ENCODE data around the gene GOLGB1.
"Not testable (repeated sequence)": the region's sequence is repeated elsewhere in the genome, so short reads cannot be mapped to it uniquely, and the experiment has no call there.

The GOLGB1 gene

GRCh38 chr3:121722411-121722810 lies 27.1 kb downstream of the GOLGB1 start:
- no peak overlapping the region for H3K4me3 ChIP-seq (ENCODE audit: low read length)
- TF ChIP-seq ZNF274 (IDR thresholded peaks at IDR 0.05; ENCODE audit: low read depth, low read length), result no peak

GRCh38 chr3:121720163-121720562 lies 29.4 kb downstream of the GOLGB1 start:
- TF ChIP-seq ZNF274 (IDR thresholded peaks at IDR 0.05; ENCODE audit: low read depth, low read length), result no peak
- no peak overlapping the region for H3K4me3 ChIP-seq (ENCODE audit: low read length)

- TF ChIP-seq ZNF274 (IDR thresholded peaks at IDR 0.05; ENCODE audit: low read depth, low read length), result no peak
- no peak overlapping the region for H3K4me3 ChIP-seq (ENCODE audit: low read length)
Observed at GRCh38 chr3:121719423-121719822, 30.1 kb downstream of the GOLGB1 start.

DNA sequence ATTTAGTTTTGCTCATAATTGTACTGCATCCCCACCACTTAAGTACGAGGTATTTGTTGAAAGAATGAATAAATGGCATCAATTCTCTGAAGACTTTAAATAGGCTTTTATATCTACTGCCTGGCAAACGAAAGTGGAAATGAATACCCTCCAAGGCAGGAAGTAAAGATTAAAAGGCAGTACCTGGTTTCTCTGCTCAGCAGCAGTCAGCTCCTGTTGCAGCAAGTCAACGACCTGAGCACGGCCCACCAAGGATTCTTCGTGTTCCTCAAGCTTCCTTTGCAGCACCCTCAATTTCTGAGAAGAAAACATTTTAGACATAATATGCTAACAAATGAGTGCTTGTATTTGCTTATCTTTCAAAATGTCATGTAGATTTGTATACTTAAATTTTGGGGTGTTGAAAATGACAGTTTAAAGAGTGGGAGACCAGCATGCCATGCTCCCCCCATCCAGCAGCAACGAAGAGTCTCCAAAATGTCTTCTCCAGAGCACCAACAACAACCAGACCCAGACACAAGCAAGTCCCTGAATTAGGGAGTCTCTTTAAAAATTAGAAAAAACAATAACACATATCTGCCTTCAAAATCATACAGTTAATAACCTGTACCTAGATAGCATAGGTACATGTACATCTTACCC lies 31.2 kb downstream of the GOLGB1 start:
- no peak for TF ChIP-seq ZNF274 (IDR thresholded peaks at IDR 0.05; ENCODE audit: low read depth, low read length)
- no peak overlapping the region for H3K4me3 ChIP-seq (ENCODE audit: low read length)

- no peak overlapping the region for H3K4me3 ChIP-seq (ENCODE audit: low read length)
- TF ChIP-seq ZNF274 (IDR thresholded peaks at IDR 0.05; ENCODE audit: low read depth, low read length), result no peak
Observed at GRCh38 chr3:121710347-121710746, 39.2 kb downstream of the GOLGB1 start.

DNA sequence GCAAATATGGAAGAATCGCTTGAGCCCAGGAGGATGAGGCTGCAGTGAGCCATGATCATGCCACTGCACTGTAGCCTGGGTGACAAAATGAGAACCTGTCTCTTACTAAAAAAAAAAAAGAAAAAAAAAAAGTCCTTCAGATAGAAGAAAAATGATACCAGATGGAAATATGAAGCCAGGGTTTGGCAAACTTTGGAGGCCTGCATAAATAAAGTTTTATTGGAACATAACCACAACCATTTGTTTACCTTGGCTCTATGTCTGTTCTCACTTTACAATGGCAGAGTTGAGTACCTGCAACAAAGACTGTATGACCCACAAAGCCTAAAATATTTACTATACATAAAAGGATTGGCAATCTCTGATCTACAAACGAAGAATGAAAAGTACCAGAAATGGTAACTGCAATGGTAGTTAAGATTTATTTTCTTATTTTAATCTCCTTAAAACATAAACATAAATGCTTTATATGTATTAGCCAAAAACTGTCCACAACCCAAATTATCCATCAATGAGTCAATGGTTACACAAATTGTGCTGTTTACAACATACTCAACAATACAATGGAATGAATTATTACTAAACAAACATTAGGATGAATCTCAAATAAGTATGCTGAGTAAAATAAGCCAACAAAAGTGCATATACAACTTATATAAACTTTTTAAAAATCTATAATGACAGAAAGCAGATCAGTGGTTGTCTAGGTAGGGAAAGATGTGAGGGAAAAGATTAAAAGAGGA lies 41.8 kb downstream of the GOLGB1 start:
- no peak overlapping the region for H3K4me3 ChIP-seq (ENCODE audit: low read length)
- TF ChIP-seq ZNF274 (IDR thresholded peaks at IDR 0.05; ENCODE audit: low read depth, low read length), result no peak

DNA sequence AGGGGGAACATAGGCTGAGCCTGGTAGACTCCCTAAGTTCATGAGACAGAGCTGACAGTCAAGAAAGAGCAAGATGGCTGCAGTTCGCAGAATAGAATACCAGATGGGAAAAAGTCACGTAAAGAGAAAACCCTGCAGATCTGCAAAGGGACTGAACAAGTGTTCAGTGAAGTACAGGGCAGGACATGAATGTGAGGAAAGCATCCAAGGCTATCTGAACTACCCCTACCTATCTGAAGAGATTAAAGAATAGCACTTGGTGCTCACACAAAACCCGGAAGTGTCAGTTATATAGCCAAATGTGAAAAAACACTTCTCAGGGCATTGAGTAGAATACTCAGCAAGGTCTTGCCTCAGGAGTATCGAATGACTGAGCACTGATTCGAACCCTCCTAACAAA lies 44.0 kb downstream of the GOLGB1 start:
- H3K4me3 ChIP-seq (ENCODE audit: low read length), result no peak overlapping the region
- no peak for TF ChIP-seq ZNF274 (IDR thresholded peaks at IDR 0.05; ENCODE audit: low read depth, low read length)

DNA sequence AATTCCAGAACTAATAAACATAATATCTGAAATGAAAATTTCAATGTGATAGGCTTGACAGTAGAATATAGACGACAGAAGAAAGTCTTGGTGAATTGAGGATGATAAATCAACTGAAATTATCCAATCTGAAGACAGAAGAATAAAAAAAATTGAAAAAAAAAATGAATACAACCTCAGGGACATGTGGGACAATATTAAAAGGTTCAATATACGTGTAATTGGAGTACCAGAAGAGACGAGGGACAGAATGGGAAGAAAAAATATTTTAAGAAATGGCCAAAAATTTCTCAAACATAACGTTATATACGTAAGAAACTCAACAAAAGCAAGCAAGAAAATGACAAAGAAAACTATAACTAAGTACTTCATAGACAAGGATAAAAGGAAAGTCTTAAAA lies 45.6 kb downstream of the GOLGB1 start:
- H3K4me3 ChIP-seq (ENCODE audit: low read length), result no peak overlapping the region
- TF ChIP-seq ZNF274 (IDR thresholded peaks at IDR 0.05; ENCODE audit: low read depth, low read length), result no peak

DNA sequence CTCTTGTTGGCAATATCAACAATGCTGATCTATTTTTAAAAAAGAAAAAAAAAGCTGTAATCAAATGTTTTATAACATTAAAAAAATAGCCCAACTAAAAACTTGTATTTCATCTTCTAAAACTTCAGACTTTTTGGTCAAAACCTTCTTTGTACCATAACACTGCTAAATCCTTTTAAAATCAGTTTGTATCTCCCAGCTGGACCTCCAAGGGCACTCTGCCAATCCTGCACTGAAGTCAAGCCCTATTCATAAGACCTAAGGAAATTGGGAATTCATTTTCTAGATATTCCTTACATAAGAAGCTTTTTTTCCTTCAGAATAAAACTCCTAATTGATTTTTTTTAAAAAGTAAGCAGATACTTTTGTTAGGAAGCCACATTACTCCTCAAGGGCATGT lies 50.6 kb downstream of the GOLGB1 start:
- TF ChIP-seq ZNF274 (IDR thresholded peaks at IDR 0.05; ENCODE audit: low read depth, low read length), result no peak
- H3K4me3 ChIP-seq (ENCODE audit: low read length), result no peak overlapping the region

GRCh38 chr3:121698476-121698875 lies 51.1 kb downstream of the GOLGB1 start:
- H3K4me3 ChIP-seq (ENCODE audit: low read length), result no peak overlapping the region
- TF ChIP-seq ZNF274 (IDR thresholded peaks at IDR 0.05; ENCODE audit: low read depth, low read length), result no peak

GRCh38 chr3:121696186-121696585 lies 53.4 kb downstream of the GOLGB1 start:
- H3K4me3 ChIP-seq (ENCODE audit: low read length), result no peak overlapping the region
- TF ChIP-seq ZNF274 (IDR thresholded peaks at IDR 0.05; ENCODE audit: low read depth, low read length), result no peak

GRCh38 chr3:121692010-121692699 lies 57.4 kb downstream of the GOLGB1 start:
- TF ChIP-seq ZNF274 (IDR thresholded peaks at IDR 0.05; ENCODE audit: low read depth, low read length), result no peak
- H3K4me3 ChIP-seq (ENCODE audit: low read length), result no peak overlapping the region

GRCh38 chr3:121690777-121691405 lies 58.6 kb downstream of the GOLGB1 start:
- H3K4me3 ChIP-seq (ENCODE audit: low read length), result no peak overlapping the region
- no peak for TF ChIP-seq ZNF274 (IDR thresholded peaks at IDR 0.05; ENCODE audit: low read depth, low read length)

- H3K4me3 ChIP-seq (ENCODE audit: low read length), result not testable (repeated sequence)
Observed at GRCh38 chr3:121688747-121689146, 60.8 kb downstream of the GOLGB1 start.

- TF ChIP-seq ZNF274 (IDR thresholded peaks at IDR 0.05; ENCODE audit: low read depth, low read length), result no peak
- no peak overlapping the region for H3K4me3 ChIP-seq (ENCODE audit: low read length)
Observed at GRCh38 chr3:121681792-121682191, 67.7 kb downstream of the GOLGB1 start.
